HG03575 (cell line): ENCODE results near the gene SMARCB1.

ENCODE experiments used
- ATAC-seq: cut with Tn5 transposase; IDR thresholded peaks from one replicate; pipeline ENCODE4 v1.9.1; 2021; ENCODE audit not compliant: unreplicated experiment, insufficient number of reproducible peaks, low FRiP score; ENCODE audit errors: extremely low read depth

SMARCB1 gene

DNA sequence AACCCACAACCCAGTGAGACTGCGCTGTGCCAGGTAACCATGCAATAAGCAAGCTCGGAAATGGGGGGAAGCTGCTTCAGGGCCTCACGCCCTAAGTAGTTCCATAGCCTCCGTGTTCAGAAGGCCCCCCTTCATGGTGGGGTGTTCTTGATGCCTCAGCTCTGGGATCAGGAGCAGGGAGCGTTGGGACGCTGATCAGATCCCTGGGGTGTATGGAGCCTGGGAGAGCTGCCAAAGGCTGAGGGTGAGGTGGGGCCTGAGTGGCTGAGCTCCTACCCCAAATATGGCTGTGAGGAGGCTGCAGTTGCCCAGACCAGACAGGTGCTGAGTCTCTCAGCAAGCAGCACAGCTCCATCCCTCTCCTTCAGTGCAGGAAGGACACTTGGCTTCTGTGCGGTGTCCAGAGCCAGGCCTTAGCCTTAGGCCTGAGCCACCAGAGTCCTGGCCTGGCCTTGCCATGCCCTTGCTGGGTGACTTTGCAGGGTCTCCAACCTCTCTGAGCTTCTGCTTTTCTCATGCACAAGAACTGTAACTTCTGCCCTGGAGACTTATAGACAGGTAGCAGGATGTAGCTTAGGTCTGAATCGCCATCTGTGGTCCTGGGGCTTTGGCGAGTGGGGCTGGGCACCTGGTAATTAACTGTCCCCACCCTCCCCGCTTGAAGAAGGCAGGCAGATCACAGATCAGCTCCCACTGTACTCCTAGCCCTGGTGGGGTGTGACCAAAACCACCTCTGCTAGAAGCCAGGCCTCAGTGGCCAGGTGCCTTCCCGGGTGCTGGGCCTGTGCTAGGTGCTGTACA, 8.8 kb upstream of the SMARCB1 start:
- no peak for ATAC-seq

DNA sequence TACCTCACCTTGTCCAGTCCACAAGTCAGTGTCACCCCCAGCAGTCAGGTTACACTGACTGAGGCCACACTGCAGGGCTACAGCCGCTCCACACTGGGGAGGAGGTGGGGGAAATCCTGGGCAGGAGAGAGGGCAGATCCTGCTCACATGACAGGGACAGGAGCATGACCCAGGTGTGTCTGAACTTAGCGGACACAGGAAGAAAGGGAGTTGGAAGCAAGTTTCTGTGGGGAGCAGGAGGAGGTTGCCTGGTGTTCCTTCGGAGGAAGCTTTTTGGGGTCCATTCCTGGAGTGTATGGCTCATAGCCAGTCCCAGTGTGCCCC, 8.2 kb upstream of the SMARCB1 start:
- ATAC-seq: no peak

DNA sequence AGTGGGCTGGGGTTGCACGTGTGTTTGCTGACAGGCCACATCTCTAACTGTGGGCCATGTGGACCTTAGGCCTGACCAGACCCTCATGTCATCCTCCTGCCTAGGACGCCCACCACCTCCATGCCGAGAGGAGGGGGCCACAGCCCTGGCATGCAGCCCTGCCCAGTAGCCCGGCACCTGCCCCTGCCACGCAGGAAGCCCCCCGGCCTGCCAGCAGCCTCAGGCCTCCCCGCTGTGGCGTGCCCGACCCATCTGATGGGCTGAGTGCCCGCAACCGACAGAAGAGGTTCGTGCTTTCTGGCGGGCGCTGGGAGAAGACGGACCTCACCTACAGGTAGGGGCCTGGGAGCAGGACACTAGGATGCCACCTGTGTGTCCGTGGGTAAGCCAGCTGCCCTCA, 7.7 kb upstream of the SMARCB1 start:
- ATAC-seq: no peak

DNA sequence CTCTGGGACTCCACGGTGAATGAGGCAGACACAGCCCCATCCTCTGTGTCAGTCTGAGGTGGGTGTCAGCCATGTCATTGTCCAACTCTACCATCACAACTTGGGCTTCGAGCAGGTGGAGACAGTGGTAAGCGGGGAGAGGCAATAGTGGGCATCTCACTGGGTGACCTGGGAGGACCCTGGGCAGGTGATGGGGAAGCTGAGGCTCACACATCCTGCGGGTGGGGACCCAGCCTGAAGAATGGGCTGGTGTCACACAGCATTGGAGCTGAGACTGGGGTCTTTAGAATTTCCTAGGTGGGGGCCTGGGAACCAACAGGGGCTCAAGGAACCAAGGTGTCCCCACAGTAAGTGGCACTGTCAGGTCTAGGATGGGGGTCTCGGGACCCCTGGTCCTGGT, 7.0 kb upstream of the SMARCB1 start:
- ATAC-seq: no peak

DNA sequence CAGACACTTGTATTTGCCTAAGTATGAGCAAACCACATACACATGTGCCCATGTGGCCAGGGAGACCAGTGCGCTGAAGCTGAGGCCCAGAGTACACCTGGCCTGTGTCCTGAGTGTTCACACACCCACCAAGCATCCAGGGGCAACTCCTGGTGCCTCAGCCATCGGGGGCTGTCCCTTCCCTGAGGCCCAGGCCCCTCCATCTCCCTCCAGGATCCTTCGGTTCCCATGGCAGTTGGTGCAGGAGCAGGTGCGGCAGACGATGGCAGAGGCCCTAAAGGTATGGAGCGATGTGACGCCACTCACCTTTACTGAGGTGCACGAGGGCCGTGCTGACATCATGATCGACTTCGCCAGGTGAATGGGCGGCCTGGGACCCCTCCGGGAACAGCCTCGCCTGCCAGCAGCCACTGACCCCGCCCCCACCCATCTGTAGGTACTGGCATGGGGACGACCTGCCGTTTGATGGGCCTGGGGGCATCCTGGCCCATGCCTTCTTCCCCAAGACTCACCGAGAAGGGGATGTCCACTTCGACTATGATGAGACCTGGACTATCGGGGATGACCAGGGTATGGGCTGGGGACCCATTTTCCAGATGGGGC, 6.5 kb upstream of the SMARCB1 start:
- ATAC-seq: no peak

DNA sequence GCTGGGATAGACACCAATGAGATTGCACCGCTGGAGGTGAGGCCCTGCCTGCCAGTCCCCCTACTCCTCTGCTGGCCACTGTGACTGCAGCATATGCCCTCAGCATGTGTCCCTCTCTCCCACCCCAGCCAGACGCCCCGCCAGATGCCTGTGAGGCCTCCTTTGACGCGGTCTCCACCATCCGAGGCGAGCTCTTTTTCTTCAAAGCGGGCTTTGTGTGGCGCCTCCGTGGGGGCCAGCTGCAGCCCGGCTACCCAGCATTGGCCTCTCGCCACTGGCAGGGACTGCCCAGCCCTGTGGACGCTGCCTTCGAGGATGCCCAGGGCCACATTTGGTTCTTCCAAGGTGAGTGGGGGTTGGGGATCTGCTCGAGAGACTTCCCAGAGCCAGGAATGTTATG, 5.7 kb upstream of the SMARCB1 start:
- no peak for ATAC-seq

DNA sequence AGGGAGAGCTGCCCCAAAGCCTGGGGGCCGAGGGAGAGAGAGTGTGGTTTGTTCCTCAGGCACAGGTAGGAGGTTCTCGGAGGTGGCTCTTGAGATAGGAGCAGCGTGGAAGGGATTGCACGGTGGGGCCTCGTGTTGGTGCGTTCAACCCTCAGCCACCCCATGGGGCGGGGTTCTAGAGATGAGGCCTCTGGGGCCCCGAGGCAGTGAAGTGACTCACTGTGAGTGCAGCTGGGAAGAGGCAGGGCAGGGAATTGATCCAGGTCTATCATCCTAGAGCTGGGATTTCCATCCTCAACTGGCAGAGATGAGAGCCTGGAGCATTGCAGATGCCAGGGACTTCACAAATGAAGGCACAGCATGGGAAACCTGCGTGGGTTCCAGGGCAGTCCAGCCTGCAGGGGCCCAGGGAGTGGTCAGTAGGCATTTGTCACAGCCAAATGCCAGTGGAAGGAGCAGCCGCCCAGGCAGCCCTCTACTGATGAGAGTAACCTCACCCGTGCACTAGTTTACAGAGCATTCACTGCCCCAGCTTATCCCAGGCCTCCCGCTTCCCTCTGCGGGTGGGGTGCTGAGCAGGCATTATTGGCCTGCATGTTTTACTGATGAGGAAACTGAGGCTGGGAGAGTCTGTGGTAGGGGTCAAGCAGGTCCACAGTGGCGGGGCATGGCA, 5.1 kb upstream of the SMARCB1 start:
- no peak for ATAC-seq

DNA sequence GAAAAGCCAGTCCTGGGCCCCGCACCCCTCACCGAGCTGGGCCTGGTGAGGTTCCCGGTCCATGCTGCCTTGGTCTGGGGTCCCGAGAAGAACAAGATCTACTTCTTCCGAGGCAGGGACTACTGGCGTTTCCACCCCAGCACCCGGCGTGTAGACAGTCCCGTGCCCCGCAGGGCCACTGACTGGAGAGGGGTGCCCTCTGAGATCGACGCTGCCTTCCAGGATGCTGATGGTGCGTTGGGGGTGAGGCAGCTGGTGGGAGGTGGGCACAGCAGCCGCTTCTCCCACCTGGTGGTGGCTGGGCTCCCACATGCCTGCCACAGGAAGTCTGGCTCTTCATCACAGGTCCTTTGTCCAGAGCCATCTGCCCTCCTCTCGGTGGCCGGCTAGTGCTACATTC, 4.5 kb upstream of the SMARCB1 start:
- ATAC-seq: no peak

DNA sequence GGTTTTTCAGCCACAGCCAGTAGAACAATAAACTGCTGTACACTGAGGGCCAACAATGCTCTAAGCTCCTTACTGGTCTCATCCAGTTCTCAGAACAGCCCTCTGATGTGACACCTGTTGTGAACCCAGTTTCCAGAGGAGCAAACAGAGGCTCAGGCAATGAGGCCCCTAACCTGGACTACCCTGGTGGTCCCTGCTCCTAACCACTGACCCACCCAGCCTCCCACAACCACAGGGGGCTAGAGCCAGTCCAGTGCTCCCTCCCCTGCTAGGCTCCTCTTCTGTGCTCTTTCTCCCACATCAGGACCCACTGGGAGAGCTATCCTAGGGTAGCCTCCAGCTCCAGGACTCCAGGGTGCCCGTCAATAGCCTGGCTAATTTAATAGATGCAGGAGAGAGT, 4.1 kb upstream of the SMARCB1 start:
- no peak for ATAC-seq

DNA sequence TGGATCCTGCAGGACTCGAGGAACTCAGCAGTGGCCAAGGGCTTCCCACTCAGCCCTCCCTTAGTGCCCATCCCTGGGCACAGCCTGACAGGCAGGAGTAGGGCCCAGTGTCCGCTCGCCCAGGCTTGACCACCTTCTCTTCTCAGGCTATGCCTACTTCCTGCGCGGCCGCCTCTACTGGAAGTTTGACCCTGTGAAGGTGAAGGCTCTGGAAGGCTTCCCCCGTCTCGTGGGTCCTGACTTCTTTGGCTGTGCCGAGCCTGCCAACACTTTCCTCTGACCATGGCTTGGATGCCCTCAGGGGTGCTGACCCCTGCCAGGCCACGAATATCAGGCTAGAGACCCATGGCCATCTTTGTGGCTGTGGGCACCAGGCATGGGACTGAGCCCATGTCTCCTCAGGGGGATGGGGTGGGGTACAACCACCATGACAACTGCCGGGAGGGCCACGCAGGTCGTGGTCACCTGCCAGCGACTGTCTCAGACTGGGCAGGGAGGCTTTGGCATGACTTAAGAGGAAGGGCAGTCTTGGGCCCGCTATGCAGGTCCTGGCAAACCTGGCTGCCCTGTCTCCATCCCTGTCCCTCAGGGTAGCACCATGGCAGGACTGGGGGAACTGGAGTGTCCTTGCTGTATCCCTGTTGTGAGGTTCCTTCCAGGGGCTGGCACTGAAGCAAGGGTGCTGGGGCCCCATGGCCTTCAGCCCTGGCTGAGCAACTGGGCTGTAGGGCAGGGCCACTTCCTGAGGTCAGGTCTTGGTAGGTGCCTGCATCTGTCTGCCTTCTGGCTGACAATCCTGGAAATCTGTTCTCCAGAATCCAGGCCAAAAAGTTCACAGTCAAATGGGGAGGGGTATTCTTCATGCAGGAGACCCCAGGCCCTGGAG, 3.3 kb upstream of the SMARCB1 start:
- no peak for ATAC-seq

DNA sequence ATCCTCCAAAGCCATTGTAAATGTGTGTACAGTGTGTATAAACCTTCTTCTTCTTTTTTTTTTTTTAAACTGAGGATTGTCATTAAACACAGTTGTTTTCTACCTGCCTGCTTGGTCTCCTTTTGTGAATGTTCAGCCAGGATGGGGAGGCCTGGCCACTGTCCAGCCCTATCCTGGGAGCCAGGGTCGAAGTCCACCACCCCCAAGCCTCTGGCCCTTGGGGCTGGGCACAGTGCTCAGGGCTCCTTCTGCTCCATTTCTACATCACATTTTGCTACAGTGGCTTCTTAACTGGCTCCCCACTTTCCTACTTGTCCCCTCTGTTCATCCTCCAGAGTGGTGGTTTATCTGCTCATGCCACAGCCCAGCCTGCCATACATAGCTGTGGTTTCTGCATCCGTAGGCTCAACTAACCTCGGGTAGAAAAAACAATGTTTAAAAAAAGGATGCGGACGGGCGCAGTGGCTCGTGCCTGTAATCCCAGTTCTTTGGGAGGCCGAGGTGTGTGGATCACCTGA, 2.5 kb upstream of the SMARCB1 start:
- no peak for ATAC-seq

DNA sequence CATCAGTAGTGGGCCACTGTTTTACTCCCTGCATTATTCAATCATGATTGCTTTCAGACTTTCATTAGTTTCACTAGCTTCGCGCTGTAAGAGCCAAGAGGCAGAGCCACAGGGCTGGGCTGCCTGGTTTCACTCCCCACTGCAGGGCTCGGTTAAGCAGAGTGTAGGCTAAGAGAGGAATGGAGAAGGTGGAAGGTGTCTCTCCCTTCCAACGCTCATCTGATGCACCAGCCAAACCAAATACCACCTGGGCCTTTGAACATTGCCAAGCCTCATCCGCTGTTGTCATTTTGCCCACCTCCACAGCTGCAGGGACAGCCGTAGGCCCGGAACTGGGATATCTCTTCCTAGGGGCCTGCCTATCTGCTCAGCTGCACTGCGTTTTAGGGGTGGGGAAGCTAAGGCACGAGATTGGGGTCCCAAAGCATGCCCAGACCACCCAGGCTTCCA, 480 bp upstream of the SMARCB1 start:
- no peak for ATAC-seq

DNA sequence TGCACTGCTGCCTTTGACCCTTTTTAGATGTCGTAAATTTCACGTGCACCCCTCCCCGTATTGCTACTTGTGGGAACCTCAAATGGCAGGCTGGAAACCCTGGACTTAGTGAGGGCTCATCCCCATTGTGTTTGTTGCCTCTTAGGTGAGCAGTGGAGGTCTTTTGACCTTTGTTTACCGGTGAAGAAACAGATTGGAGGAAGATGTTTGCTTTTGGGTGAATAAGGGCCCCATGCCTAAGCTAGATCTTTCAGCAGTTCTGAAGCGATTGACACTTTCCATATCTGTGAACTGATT, 782 bp downstream of the SMARCB1 start:
- ATAC-seq: no peak

DNA sequence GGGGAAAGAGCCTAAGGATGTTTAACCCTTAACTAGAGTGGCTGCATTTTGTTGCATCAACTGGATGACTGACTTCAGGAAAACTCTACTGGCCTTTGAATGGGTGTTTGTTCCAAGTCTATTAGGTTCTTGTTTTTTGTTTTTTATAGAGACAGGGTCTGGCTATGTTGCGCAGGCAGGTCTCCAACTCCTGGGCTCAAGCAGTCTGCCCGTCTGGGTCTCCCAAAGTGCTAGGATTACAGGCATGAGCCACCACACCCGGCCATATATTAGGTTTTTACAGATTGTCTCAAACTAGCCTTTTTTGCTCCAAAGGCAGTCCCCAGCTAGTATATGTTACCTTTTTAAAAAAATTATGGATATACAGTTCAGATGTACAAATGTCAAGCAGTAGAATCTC, 1.1 kb downstream of the SMARCB1 start:
- no peak for ATAC-seq

DNA sequence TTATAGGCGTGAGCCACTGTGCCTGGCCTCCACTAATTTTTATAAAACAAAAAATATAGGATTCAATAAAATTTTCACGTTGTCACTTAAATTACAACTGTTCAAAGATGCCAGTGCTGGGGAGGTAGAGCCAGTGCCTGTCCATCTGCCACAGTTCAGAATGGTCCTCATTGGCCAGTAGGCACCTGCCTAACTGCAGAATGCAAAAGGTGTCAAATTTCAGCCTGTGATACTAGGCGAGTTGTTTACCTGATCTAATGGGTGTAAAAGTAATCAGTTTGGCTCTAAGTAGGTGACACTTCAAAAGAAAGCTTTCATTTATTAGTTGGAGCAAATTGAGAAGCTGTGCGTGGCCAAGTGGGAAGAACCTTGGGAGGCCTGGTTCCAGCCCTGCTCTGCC, 2.4 kb downstream of the SMARCB1 start:
- ATAC-seq: no peak

DNA sequence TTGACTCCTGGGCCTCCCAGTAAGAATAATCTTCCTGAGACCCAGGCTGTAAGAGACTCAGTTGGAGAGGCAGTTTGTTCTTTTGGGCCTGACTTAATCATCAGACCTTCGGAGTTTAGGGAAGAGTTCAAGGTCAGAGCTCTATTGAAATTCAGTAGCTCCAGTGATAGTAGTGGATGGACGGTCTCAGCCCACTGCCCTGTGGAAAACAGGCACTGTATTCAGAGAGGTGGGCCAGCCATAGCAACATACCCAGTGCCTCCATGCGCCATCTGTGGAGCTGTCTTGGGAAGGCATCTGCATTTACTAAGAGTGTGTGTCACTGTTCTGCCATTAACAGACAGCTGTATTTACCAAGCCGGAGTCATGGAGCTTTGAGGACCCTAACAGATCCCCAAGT, 2.9 kb downstream of the SMARCB1 start:
- no peak for ATAC-seq

DNA sequence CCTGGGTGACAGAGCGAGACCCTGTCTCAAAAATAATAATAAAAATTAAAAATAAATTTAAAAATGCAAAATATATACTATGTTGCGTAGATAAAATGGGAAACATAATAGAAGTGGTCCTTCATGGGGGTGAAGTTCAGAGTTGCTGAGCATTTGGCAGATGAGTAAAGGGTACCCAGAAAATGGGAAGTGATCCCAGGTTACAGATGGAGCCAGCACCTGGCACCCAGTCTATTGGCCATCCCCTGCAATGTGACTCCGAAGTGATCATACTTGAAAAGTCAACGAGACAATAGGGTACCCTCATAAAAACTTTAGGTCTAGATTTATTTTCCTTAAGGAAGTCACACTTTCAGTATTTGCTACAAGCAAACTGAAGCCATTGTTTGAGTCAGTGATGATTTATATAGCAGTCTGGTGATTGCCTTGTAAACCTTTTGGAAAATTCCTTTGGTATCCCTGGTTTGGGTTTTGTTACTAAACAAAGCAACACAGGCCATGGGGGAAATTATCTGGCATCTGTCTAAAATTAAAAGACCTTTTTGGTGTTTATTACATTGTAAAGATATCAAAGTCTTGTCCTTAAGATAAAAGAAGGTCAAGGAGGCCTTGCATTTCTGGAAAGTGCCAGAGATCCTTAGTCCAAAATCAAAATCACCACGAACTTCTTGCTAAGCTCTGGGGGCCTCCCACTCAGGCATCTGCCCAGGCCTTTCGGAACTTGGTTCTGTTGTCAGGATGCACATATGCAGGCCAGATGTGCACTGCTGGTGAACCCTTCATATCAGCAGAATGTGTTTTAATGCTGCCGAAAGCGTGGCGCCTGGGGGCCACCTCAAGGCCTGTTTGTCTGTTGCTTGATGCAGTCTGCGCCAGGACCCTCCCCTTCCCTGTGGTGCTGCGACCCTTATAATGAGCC, 4.3 kb downstream of the SMARCB1 start:
- ATAC-seq: no peak

DNA sequence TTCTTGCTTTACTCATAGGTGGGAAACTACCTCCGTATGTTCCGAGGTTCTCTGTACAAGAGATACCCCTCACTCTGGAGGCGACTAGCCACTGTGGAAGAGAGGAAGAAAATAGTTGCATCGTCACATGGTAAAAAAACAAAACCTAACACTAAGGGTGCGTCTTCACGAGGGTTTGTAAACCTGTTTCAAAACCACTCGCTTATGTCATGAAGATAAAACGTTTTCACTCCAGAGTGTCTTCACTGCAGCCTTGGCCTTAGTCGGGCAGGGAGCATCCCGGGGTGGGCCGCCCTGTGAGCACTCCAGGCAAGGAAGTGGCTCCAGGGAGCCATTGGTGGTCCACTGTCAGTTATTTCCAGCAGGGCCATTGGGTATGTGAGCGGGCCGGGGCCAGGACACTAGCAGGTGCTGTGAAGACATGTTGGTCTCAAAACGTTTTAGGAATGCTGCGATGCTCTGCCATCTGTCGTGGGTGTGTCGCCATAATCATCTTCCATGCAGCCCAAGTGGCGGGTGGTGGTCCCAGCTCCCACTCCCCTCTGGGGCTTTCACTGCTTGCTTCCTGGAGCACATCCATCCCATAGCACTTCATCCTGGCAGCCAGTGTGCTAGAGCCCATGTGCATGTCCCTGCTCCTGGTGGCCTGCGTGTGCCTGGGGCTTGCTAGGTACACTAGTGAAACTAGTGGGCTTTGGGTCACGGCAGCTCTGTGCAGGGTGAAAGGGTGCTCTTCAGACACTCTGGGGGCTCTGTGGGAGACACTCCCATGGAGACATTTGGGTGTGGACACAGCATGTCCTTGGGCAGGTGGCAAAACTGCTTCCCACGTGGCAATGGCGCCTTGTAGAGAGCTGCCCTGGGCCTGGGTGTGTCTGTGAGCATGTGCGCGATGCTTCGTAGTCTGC, 5.2 kb downstream of the SMARCB1 start:
- no peak for ATAC-seq
